VCaP (cell line): ENCODE data around the gene SLC37A3.
"Not testable (repeated sequence)": the region's sequence is repeated elsewhere in the genome, so short reads cannot be mapped to it uniquely, and the experiment has no call there.

ENCODE experiments used
- H3K27ac ChIP-seq: fragments of 450-650 bp; 2 replicates; pipeline ENCODE4 v1.5.1; 2017
- TF ChIP-seq, protein P1 (sequence below): fragments of 450-650 bp; conservative IDR thresholded peaks from 2 replicates; pipeline ENCODE4 v1.5.1; 2017; ENCODE audit warnings: mild to moderate bottlenecking, moderate library complexity

Gene SLC37A3

DNA sequence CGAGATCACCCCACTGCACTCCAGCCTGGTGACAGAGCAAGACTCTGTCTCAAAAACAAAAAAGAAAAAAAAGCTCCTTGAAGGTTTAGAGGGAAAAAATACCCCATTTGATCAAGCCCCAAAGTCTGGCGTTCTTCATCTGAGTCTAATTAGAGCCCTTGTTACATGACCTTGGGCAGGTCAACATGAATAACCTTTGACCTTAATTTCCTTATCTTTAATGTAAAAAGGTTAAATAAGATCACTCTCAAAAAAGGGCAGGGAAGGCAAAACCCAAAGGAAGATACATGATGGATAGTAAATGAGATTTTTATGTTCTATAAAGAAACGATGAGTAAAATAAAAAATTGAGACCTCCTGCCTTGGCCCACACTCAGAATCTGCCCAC lies 40.3 kb downstream of the SLC37A3 start:
- TF ChIP-seq, protein P1, sequence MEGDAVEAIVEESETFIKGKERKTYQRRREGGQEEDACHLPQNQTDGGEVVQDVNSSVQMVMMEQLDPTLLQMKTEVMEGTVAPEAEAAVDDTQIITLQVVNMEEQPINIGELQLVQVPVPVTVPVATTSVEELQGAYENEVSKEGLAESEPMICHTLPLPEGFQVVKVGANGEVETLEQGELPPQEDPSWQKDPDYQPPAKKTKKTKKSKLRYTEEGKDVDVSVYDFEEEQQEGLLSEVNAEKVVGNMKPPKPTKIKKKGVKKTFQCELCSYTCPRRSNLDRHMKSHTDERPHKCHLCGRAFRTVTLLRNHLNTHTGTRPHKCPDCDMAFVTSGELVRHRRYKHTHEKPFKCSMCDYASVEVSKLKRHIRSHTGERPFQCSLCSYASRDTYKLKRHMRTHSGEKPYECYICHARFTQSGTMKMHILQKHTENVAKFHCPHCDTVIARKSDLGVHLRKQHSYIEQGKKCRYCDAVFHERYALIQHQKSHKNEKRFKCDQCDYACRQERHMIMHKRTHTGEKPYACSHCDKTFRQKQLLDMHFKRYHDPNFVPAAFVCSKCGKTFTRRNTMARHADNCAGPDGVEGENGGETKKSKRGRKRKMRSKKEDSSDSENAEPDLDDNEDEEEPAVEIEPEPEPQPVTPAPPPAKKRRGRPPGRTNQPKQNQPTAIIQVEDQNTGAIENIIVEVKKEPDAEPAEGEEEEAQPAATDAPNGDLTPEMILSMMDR, result no peak
- H3K27ac ChIP-seq, result no peak overlapping the region

DNA sequence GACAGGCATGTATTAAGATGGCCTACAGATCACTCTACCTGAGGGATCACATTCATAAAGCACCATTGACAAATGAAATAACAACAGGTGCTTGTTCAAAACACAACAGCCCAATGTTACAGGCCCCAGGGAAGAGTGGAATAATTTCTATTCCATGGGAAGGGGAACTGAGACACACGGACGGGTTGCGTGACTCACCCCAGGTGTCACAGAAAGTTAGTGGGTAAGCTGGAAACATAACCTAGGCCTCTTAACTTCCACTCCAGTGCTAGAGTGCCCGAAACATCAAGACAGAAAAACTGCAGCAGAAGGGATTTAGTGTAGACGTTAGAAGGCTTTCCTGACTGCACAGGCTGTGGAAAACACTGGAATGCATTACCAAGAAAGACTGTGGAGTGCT lies 48.3 kb downstream of the SLC37A3 start:
- TF ChIP-seq, protein P1, result no peak
- H3K27ac ChIP-seq, result no peak overlapping the region

DNA sequence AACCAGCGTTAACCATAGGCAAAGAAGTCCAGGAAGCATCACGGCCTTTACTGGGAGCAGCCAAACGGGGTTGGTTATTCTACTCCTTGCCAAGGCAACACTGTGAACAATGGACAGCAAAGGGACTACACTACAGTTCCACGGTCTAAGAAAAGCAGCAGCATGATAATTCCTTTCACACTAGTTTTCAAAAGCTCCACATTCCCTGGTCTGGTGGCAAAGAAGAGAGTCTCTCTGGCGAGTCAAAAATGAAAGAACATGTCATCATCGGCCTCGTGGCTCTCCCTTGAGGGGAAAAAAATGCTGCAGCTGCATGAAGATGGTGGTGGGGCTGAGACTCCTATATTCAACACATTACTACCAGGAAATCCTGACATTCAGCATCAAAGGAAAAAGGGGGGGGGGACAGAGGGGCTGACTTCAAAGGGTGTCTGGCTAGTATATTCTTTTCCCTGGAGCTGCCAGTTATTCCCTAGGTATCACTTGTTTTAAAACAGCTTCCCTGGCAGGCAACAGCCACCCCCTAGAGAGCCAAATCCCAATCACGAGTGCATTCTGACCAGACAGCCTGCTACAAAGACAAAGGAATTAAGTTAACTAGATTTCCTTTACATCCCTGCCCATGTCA lies 49.1 kb downstream of the SLC37A3 start:
- no peak overlapping the region for H3K27ac ChIP-seq
- TF ChIP-seq, protein P1, result no peak

DNA sequence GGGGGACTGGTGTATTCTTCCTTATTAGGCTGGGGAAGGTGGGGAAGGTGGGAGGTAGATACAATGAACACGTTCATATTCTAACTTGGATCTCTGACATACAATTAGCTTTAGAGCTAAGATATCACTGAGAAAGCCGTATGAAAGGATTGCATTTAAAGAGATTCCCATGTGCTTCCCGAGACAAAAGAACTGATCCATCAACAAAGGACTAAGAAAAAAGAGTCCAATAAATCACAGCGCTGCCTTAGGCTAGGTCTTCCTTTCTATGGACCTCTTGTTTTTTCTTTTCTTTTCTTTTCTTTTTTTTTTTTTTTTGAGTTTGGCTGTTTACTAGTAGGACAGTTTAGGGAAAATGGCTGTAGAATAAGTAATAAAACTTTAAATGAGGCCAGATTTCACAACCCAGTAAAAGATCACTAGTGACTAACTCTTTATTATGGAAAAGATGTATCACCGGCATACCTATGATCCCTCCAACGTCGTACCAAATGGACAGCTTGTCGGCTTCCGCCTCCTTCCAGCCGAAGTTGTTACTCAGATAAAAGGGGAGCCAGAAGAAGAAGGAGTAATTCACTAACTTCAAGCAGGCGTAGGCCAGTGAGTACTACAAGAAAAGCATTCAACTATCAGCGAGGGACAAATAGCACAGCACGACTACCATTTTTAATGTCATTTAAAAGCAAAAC lies 50.0 kb downstream of the SLC37A3 start:
- H3K27ac ChIP-seq, result no peak overlapping the region
- TF ChIP-seq, protein P1, result no peak

DNA sequence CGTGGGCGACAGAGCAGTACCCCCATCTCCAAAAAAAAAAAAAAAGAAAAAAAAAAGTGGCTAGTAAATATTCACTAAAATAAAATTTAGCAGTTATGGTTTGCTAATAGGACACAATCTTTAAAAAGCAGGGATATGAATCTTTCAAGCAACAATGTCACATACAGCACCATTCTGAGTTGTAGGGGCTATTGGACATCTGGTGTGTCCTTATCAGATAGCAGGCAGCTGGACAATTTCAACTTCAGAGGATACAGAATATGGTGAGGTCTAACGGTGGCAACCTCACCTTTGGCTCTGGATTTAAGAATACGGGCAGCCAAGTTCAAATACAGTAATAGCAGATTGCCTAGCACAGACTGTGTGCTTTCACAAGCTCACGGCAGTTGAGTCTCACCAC lies 51.1 kb downstream of the SLC37A3 start:
- TF ChIP-seq, protein P1, result no peak
- no peak overlapping the region for H3K27ac ChIP-seq

DNA sequence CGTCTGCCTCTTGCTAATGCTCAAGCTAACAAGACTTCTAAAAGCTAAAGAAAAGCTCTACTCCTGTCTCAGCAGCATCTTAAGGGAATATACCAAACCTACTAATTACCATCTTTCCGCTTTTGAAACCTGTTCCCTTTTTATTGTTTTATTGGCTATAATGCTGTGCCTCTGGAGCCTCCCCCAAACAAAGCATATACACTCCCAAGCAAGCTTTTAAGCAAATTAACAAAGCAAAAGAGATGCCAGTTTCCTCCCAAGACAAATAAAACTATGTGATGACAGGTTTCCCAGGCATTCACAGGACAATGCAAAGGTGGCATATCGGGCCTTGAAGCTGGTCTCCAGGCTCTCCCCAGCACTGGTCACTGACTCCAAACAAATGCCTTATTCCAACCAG lies 52.9 kb downstream of the SLC37A3 start:
- TF ChIP-seq, protein P1, result no peak
- H3K27ac ChIP-seq, result peak overlapping the region; percentile 3; the same call in 1 of the 2 replicates

DNA sequence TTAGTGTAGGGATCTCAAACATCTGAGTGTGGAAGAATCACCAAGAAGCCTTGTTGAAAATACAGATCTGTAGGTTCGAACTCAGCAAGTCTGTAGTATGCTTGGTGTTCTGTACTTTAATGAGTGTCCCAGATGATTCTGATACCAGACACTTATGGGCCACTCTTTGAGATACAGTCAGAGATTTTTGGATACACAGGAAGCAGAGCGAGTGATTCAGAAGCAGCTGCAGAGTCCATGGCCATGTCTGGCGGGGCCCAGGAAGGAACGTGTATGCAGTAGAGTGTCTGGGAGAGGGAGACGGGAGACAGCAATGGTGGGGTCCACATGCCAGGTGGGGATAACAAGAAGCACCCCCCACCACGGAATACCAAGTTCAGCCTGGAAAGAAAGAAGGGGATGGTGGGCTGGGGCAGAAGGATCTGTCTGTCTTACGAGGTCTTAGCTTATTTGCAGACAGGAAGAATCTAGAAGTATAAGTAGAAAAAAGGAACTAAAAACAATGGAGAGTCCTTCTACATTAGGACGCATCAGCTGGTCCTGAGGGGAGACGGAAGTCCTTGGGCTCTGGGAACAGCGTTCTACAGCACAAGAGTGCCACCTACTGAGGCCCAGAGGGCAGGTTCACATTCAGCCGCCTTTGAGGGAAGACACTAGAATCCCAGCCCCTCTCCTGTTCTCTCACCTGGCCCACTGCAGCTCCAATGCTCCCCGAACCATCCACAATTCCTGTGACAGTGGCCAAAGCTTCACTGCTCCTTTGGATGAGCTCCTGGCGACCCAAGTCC lies 55.4 kb downstream of the SLC37A3 start:
- no peak overlapping the region for H3K27ac ChIP-seq
- TF ChIP-seq, protein P1, result peak; percentile 71

DNA sequence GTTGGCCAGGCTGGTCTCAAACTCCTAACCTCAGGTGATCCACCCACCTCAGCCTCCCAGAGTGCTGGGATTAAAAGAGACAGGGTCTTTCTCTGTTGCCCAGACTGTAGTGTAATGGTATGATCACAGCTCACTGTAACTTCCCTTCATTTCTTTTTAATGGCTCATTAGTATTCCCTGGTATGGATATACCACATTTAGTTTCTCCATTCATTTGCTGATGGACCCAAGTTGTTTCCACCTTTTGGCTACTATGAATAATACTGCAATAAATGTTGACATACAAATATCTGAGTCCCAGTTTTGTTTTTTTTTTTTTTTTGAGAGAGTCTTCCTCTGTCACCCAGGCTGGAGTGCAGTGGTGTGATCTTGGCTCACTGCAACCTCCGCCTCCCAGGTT lies 59.4 kb downstream of the SLC37A3 start:
- H3K27ac ChIP-seq, result not testable (repeated sequence)
